Breast epithelium (tissue), 3 donors: ENCODE measurements around the gene ZNF367.

Source experiments
- POLR2AphosphoS5 ChIP-seq, 3 donors: sonication (generic); formaldehyde crosslinking; IDR thresholded peaks; one replicate each; pipeline ENCODE4 v1.6.1; 2017; ENCODE audit warnings: antibody characterized with exemption in 3 of 3
- TF ChIP-seq, protein P1 (sequence below), 3 donors: fragments of 450-650 bp; IDR thresholded peaks; one replicate each; pipeline ENCODE4 v1.5.1; 2016 to 2017; ENCODE audit warnings: antibody characterized with exemption in 3 of 3, mild to moderate bottlenecking in 3 of 3, moderate library complexity in 3 of 3

DNA sequence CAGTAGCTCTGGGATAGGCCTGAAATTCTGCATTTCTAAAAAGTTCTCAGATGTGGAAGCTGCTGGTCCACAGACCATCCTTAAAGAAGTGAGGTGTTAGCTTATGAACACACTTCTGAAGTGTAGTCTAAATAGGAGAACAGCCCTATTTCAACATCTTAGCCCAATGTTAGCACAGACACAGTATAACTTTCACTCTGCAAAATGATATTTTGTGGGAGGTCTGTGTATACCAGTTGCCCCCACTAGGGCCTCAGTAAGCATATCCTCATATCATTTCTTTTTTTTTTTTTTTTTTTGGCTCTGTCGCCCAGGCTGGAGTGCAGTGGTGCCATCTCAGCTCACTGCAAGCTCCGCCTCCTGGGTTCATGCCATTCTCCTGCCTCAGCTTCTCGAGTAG lies 24.3 kb upstream of the ZNF367 start:
- TF ChIP-seq, protein P1, sequence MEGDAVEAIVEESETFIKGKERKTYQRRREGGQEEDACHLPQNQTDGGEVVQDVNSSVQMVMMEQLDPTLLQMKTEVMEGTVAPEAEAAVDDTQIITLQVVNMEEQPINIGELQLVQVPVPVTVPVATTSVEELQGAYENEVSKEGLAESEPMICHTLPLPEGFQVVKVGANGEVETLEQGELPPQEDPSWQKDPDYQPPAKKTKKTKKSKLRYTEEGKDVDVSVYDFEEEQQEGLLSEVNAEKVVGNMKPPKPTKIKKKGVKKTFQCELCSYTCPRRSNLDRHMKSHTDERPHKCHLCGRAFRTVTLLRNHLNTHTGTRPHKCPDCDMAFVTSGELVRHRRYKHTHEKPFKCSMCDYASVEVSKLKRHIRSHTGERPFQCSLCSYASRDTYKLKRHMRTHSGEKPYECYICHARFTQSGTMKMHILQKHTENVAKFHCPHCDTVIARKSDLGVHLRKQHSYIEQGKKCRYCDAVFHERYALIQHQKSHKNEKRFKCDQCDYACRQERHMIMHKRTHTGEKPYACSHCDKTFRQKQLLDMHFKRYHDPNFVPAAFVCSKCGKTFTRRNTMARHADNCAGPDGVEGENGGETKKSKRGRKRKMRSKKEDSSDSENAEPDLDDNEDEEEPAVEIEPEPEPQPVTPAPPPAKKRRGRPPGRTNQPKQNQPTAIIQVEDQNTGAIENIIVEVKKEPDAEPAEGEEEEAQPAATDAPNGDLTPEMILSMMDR (IDR thresholded peaks at IDR 0.05): no peak
- TF ChIP-seq POLR2AphosphoS5 (IDR thresholded peaks at IDR 0.05): no peak
